CD4-positive, alpha-beta T cell treated with Interferon gamma for 1 hour (primary cell): Measurements from ENCODE around the gene NAT14.
"Not testable (repeated sequence)": the region's sequence is repeated elsewhere in the genome, so short reads cannot be mapped to it uniquely, and the experiment has no call there.

ENCODE experiments used
- DNase-seq: peaks from one replicate; pipeline ENCODE4 v3.0.0-alpha.2; 2020

The NAT14 gene

DNA sequence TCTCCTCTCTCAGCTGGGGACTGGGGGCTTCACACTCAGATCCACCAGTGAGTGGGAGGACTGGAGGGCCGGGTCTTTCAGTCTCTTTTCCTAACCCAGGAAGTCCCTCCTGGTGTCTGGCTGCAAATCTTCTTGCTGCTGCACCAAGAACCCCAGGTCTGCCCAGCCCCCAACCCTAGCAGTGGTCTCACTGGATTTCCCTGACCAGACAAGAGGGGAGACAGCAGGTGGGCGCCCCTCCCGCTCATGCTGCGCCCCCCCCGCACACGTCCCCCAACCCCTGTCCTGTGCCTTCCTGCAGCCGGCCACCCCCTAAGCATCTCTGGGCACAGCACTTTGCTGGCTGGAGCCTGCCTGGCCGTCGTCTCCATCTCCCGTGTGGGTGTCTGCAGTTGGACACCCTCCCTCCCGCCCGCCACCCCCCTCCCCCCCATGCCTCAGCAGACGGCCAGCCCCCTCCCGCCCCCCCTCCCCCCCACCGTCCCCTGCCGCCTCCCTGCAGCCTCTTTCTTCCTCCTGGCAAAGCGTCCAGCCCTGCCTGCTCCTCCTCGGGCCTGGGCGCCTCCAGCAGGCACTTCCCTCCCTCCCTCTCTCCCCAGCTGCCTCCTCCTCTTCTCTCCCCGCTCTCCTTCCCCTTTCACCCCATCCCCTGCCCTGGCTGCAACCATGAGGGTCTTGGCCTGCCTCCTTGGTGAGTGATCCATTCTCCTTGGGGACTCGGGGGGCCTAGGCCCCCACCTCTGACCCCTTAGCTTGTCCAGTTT is 3.1 kb downstream of the NAT14 start, which contains the start of gene SSC5D:
SSC5D (plus strand) TSS at position 513 of the 764 bp plus-strand sequence; CDS start at position 667, 154 bp downstream.
- no peak for DNase-seq

DNA sequence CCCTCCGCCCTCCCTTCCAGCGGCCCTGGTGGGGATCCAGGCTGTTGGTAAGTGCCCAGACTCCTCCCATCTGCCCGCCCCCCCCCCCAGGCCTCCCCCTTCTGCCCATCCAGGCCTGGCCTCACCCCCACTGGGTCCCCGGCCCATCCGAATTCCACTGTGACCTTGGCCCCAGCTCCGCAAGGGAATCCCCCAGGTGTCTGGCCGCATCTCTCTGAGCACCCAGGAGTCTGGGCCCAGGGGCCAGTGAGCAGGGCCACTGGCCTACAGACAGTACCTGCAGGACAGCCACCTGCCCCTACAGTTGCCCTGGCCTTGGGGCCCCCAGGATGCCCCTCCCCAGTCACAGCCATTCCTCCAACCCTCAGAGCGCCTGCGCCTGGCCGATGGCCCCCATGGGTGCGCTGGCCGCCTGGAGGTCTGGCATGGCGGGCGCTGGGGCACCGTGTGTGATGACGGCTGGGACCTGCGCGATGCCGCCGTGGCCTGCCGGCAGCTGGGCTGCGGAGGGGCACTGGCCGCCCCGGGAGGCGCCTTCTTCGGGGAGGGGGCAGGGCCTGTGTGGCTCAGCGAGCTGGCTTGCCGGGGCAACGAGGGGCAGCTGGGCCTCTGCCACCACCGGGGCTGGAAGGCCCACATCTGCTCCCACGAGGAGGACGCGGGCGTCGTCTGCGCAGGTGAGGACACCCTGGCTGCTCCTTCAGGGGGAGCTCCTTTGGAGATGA is 4.2 kb downstream of the NAT14 start:
- no peak for DNase-seq

DNA sequence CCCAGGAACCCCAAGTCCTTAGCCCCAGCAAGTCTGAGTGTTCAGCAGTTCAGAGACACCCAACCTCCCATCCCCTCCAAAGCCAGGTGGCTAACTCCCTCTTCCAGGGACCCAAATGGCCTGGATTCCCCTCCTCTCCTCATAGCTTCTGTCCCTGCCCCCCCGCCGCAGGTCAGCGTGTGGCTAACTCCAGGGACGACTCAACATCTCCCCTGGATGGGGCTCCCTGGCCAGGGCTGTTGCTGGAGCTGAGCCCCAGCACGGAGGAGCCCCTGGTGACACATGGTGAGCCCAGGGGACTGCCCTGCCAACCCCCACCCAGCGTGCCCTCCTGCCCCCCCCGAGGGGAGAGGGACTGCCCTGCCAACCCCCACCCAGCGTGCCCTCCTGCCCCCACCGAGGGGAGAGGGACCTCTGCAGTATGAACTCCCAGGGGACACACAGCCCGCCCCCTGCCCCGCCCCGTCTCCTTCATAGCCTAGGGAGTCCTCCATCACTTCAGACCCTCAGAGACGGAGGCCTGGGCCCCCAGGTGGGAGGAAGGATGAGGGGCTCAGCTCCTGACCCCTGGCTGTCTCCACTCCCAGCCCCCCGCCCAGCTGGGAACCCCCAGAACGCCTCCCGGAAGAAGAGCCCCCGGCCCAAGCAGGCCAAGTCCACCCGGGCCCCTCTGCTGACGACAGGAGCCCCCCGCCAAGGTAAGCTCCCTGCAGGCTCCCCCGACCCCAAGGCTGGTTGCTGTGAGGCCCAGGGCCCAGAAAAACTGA is 4.9 kb downstream of the NAT14 start:
- no peak for DNase-seq

DNA sequence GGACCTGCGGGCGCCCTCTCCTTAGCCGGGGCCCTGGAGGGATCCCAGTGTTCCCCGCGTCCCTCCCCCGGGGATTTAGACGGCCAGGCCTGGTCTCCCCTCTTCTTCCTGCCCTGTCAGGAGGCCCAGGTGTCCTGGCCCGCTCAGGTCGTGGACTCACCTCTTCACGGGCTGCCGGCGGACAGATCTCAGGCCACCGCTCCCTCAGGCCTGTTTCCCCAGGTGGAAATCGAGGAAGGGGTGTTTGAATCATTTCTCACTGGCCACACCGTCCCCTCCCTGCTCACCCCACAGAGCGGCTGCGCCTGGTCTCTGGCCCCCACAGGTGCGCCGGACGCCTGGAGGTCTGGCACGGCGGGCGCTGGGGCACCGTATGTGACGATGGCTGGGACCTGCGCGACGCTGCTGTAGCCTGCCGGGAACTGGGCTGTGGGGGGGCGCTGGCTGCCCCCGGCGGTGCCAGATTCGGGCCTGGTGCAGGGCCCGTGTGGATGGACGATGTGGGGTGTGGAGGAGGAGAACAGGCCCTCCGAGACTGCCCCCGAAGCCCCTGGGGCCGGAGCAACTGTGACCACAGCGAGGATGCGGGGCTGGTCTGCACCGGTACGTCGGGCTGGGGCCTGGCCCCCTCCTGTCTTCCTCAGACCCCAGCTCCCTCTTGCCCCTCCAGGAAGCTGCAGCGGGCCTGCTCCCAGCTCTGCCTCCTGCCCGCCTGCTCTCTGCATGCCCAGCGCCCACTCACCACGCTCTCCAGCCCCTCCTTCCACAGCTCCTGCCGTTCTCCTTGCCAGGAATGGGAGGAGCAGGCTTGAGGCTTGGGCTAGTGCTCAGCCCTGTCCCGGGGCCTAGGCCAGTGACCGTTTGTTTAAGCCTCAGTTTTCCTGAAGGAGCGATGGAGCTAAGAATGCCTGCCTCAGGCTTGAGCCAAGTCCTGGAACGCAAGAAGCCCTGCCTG is 5.8 kb downstream of the NAT14 start:
- DNase-seq, result no peak

DNA sequence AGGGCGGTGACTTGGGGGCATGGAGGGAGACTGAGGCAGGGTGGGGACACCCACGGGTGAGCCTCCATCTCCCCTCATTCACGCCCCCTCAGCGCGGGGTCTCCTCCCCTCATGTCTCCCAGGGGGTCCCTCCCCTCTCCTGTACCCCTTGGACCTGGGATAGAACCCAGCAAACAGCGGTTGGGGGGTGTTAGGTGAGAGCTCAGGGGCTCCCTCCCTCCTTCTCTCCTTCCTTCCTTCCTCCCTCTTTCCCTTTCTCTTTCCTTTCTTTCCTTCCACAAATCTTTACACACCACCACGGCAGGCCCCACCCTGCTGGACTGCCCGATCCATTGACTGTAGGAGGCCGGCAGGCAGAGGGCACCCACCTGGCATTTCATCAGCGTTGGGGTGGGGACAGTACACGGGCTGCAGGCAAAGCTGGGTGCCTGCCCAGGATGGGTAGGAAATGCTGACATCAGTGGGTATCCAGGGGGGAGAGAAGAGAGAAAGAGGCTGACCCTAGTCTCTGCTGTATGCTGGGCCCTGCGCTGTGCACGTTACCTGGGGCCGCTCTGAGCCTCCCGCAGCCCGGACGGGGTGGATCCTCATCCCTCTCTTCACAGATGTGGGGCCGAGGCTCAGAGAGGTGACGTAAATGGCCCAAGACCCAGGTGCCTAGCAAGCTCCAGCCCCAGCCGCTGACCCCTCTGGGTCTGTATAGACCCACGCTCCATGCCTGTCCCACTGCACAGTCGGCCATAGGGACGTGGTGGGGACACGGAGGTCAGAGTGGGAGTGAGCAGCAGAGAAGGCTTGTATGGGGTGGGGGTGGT is 6.8 kb downstream of the NAT14 start:
- DNase-seq, result no peak

DNA sequence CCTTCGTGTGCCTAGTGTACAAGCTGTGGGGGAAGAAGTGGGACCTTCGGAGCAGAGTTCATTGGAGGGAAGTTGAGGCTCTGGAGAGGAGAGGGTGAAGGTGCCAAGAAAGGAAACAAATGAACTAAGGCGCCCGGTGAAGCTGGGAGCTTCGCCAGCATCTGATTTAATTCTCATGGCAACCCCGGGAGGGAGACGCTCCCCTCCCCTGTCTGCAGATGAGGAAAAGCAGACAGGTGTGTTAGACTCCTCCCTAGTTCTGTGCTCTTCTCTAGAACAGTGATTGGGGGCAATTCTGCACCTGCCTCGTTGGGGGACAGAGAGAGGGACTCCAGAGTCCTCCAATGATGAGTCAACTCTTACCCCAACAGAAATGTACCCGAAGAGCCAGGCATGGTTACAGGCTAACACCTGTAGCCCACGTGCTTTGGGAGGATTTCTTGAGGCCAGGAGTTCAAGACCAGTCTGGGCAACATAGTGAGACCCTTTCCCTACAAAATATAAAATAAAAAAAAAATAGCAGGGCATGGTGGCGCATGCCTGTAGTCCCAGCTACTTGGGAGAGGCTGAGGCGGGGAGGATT is 7.5 kb downstream of the NAT14 start:
- DNase-seq, result no peak

DNA sequence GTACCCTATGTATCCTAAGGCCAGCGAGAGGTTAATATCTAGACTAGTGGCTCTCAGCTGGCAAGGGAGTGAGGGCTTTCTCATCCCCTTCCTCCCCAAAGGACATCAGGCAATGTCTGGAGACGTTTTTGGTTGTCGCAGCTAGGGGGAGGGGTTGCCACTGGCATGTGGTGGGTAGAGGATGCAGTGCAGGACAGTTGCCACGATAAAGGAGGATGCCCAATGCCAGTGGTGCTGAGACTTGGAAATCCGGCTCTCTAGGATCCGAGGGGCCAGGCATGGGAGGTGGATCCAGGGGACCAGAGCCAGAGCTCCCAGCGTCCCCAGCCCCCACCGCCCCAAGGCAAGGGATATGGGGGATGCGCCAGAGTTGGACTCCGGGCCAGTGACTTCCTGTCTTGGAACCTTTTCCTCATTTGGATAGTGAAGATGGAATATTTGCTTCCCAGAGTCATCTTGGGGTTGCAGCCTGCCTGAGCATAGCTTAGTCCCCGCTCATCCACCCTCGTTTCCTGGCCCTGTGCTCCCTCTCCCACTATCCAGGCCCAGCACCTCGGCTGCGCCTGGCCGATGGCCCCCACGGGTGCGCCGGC is 8.2 kb downstream of the NAT14 start:
- DNase-seq, result no peak

DNA sequence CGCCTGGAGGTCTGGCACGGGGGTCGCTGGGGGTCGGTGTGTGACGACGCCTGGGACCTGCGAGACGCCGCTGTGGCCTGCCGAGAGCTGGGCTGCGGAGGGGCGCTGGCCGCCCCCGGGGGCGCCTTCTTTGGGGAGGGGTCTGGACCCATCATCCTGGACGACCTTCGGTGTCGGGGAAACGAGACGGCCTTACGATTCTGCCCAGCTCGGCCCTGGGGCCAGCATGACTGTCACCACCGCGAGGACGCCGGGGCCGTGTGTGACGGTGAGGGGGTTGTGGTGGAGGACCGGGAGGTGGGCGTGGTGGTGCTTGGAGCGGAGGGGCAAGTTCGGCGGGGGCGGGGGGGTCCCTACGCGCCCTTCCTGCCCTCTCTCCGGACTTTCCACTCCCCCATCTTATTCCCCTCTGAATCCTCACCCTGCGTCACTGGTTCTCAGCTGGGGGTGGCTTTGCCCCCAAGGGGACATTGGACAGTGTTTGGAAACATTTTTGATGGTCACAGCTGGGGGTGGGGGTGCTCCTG is 8.7 kb downstream of the NAT14 start:
- DNase-seq, result no peak

DNA sequence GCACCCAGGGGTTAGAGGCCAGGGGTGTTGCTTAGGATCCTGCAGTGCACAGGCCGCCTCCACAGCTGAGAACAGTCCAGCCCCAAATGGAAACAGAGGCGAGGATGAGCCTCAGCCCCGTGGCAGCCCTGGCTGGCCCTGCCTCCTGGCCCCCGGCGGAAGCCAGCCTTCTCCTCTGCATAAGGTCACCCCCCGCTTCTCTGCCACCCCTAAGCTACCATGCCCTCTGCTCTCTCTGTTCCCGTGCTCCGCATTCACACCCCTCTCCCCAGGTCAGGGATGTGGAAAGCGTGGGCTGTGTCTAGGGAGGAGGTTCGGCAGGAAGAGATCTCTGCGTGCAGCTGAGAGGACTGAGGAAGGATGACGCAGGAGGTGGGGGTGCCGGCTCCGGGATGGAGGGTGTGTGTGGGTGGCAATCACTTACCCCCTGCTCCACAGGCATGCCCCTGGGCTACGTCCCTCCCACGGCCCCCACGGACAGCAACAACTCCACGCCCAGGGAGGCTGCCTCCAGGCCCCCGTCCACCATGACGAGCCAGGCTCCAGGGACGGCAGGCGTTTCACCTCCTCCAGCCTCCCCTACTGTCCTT is 9.3 kb downstream of the NAT14 start:
- DNase-seq, result no peak

DNA sequence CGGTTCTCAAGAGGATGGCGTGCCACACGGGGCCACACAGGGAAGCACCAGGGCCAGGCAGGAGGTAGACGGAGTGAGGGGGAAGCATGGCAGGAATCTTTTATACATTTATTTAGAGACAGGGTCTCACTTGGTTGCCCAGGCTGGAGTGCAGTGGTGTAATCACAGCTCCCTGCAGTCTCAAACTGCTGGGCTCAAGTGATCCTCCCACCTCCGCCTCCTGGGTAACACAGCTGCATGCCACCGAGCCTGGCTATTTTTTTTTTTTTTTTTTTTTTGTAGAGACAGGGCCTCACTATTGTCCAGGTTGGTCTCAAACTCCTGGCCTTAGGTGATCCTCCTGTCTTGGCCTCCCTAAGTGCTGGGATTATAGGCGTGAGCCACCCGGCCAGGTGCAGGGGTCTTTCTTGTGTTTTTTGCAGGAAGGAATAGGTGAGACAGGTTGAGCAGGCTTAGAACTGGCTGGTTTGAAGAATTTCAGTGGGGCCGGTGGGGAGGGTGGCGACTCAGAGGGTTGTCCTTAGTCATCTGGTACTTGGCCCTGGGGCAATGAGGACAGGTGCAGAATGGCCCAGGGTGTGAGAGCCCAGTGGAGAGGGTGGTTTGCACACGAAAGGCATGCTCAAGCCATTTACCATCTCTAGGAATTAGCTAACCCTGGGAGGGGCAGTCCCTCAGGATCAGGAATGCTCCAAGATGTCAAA is 10.8 kb downstream of the NAT14 start:
- DNase-seq, result no peak

DNA sequence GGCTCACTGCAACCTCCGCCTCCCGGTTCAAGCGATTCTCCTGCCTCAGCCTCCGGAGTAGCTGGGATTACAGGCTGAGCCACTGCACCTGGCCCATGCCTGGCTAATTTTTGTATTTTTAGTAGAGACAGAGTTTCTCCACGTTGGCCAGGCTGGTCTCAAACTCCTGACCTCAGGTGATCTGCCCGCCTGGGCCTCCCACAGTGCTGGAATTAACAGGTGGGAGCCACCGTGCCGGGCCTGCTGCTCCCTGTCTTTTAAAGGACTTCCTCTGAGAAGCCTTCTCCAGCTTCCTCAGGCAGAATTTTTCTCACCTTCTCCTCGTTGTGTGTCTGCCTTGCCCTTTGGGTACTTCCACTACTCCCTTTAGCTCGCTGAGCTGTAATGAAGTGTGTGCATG is 11.8 kb downstream of the NAT14 start:
- not testable (repeated sequence) for DNase-seq

DNA sequence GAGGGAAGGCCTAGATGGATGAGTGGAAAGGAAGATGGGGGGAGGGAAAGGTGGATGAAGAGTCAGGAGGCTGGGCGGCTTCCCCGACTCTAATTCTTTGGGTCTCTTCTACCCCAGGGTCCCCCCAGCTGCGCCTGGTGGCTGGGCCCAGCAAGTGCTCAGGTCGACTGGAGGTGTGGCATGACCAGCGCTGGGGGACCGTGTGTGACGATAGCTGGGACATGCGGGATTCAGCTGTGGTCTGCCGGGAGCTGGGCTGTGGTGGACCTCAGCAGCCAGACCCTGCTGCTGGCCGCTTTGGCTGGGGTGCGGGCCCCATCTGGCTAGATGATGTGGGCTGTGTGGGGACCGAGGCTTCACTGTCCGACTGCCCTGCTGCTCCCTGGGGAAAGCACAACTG is 12.8 kb downstream of the NAT14 start:
- no peak for DNase-seq

DNA sequence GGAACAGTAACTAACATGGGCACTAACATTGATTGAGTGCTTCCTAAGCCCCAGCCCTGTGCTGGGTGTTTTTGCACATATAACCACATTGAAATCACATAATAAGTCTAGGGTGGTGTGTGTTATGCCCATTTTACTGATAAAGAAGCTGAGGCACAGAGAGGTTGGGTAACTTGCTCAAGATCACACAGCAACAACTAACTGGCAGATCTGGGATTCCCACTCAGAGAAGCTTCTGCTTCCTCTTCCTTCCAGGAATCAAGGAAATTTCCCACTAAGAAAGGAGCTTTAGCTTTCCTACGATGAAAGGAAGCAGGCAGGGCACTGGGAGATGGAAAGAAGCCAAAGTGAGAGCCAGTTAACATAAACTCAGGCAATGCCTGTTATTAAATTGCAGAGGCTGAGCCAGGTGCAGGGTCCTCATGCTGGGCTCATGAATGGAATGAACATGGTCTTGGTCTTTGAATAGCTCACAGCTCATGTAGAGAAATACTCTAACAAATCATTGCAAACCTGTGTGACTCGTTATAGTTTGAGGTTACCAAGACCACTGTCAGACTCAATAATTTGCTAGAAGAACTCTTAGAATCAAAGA is 13.4 kb downstream of the NAT14 start:
- DNase-seq, result no peak

DNA sequence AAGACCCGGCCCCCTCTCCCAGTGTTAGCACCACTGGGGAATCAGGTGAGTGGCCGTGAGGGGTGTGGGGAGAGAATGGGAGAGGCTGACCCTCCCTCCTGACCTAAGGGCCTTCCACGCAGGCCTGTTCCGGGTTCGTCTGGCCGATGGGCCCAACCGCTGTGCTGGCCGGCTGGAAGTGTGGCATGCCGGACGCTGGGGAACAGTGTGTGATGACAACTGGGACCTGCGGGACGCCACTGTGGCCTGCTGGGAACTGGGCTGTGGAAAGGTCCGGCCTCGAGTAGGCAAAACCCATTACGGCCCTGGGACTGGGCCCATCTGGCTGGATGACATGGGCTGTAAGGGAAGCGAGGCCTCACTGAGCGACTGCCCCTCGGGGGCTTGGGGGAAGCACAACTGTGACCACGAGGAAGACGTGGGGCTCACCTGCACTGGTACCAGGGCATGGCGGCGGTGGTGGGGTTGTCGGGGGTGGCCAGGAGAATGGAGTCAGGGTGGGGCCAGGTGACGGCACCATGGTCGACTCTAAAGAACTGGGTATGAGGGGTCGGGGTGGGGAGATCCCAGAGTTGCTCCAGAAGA is 15.5 kb downstream of the NAT14 start:
- no peak for DNase-seq

DNA sequence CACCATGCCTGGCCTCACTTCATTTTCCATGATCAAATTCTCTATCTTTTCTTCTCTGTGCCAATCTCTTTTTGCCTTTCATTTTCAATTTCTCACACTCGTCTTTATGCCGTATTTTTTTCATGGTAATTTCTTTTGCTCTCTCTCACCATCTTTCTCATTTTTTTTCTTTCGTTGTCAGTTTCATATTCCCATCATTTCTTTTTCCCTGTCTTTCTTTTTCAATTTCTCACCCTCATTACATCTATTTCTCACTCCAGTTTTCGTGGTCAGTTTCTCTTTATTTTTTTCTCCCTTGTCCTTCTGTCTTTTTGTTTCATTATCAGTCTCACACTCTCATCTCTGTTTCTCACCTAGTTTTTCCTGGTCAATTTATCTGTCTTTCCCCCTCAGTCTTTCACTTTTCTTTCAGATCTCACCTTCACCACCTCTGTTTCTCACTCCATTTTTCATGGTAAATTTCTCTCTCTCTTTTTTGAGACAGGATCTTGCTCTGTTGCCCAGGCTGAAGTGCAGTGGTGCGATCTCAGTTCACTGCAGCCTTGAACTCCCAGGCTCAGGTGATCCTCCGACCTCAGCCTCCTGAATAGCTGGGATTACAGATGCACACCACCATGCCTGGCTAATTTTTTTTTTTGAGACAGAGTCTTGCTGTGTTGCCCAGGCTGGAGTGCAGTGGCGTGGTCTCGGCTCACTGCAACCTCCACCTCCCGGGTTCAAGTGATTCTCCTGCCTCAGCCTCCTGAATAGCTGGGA is 17.4 kb downstream of the NAT14 start:
- no peak for DNase-seq

DNA sequence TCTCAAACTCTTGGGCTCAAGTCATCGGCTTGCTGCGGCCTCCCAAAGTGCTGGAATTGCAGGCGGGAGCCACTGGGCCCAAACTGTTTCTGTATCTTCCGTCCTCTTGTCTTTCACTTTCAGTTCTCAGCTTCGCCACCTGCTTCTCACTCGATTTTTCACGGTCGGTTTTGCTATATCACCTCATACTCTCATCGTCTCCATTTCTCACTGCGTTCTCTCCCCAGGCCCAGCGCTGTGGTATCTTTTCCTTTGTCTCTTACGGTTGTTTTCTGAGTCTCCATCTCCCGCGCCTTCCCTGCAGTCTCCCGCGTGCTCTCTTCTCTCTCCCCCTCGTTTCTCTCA is 18.1 kb downstream of the NAT14 start:
- no peak for DNase-seq

DNA sequence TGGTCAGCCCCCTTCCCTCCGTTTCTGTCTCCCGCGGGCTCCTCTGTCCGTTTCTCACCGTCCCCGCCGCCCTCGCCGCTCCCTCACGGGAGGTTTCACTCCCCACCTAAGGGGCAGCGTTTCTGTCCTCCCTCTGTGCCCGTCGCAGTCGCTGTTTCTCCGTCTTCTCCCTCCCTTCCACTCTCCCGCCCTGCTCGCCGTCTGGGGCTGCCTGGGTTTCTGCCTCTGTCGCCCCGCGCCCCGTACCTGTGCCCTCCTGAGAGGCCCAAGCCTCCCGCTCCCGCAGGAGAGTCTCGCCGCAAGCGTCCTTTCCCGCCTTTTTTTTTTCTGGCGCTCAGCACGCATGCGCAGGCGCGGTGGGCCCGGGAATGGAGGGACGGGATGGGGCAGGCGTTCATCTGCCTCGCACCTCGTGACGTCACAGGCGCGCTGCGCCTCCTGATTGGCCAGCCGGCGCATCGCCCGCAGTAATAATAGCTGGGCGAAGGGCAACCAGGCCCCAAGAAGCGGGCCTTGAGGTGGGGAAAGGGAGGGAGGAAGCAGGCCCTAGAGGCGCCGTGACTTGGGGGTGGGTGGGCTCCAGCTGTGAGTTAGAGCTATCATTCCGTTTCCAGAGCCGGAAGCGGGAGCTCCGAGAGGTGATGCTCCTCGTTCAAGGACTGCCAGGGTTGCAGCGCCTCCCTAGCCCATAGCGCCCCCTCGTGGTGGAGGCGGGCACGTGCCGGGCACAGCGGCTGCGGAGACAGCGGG is 18.7 kb downstream of the NAT14 start:
- DNase-seq, result peak; percentile 92
